EL (cell line): Measurements from ENCODE around the gene ADGRG2.

ENCODE experiments used
- DNase-seq: peaks from one replicate; pipeline ENCODE4 v3.0.0-alpha.2; 2016

ADGRG2 gene, protein sequence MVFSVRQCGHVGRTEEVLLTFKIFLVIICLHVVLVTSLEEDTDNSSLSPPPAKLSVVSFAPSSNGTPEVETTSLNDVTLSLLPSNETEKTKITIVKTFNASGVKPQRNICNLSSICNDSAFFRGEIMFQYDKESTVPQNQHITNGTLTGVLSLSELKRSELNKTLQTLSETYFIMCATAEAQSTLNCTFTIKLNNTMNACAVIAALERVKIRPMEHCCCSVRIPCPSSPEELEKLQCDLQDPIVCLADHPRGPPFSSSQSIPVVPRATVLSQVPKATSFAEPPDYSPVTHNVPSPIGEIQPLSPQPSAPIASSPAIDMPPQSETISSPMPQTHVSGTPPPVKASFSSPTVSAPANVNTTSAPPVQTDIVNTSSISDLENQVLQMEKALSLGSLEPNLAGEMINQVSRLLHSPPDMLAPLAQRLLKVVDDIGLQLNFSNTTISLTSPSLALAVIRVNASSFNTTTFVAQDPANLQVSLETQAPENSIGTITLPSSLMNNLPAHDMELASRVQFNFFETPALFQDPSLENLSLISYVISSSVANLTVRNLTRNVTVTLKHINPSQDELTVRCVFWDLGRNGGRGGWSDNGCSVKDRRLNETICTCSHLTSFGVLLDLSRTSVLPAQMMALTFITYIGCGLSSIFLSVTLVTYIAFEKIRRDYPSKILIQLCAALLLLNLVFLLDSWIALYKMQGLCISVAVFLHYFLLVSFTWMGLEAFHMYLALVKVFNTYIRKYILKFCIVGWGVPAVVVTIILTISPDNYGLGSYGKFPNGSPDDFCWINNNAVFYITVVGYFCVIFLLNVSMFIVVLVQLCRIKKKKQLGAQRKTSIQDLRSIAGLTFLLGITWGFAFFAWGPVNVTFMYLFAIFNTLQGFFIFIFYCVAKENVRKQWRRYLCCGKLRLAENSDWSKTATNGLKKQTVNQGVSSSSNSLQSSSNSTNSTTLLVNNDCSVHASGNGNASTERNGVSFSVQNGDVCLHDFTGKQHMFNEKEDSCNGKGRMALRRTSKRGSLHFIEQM

DNA sequence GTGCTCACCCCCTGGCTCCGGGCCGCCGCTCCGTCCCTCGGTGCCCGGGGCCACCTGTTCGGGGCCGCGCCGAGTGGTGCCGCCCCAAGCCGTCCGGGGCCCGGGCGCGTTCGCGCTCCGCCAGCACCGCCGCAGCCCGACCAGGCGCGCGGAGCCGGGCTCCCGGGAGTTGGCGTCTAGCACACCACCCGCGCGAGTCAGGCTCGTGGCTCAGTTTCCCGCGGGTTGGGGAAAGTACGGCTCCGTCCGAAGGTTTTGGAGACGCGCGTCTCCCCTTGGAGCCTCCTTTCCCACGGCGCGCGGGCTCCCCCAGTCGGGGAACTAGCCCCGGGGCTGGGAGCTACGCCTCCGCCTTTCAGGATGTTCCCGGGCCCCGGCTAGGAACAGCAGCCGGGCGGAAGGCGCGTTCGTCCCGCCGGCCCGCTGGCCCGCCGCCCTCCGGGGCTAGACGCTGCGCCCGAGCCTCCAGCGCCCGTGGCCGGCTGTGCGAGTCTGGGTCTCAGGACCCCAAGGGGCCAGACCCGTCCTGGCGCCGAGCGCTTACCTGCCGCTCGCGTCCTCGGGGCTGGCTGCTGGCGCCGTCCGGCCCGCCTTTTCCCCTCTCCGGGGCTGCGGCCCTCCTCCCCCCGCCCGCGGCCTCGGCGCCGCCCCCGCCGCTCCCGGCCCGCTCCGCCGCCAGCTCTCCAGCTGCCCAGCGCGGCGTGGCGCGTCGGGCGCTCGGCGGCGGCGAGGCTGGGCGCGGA lies at the start of gene ADGRG2:
Gene ADGRG2, minus strand, starts transcription at position 571 of the 743 bp plus-strand sequence. CDS start 53,634 bp downstream, outside the sequence.
- peak; percentile 21 for DNase-seq

- no peak for DNase-seq
These were observed 46.3 kb upstream of the ADGRG2 start for GRCh38 chrX:19168609-19169008.

- no peak for DNase-seq
These were observed 40.6 kb upstream of the ADGRG2 start for GRCh38 chrX:19162851-19163250.

- DNase-seq, result no peak
These were observed 33.9 kb upstream of the ADGRG2 start for GRCh38 chrX:19156186-19156585.

GRCh38 chrX:19152762-19153161 lies 30.5 kb upstream of the ADGRG2 start:
- DNase-seq, result no peak

GRCh38 chrX:19137067-19137466 lies 14.8 kb upstream of the ADGRG2 start:
- no peak for DNase-seq

DNA sequence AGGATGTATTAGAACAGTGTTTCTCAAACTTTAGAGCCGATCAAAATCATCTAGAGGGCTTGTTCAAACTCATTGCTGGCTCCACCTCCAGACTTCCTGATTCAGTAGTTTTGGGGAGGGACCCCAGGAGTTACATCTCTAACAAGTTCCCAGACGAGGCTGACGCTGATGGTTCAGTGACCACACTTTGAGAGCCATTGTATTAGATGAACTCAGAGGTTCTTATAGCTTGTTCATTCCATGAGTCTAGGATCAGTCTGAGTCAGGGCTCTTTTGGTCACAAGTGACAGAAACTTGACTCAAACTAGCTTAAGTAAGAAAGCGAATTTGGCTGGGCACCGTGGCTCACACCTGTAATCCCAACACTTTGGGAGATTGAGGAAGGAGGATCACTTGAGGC lies 11.5 kb upstream of the ADGRG2 start:
- no peak for DNase-seq

DNA sequence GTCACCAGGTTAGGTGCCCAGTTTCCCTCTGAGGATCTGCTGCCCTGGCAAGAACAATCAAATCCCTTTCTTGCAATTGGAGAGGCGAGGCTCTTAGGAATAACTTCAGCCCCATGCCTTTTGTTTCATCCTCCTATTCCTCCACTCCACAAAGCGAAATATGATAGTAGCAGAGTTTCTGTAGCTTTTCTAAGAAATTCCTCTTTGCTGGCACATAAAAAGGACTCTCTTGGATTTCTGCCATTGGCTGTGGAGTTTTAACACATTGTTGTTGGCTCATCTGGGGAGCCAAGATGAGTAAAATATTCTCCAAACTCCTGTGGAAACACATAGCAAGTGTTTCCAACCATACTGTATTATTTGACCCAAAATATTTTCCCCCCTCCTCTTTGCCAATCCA lies 11.0 kb upstream of the ADGRG2 start:
- DNase-seq, result no peak

DNA sequence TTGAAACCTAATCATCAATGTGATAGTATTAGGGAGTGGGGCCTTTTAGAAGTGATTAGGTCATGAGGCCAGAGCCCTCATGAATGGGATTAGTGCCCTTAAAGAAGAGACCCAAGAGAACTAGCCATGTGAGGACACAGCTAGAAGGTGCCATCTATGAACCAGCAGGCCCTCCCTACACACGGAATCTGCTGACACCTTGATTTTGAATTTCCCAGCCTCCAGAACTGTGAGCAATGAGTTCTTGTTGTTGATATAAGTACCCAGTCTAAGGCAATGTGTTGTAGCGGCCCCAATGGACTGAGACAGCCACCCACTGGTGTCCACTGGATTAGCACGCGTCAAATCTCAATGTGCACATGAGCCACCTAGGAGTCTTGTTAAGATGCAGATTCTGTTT lies 8.4 kb upstream of the ADGRG2 start:
- DNase-seq, result no peak

GRCh38 chrX:19129694-19130093 lies 7.4 kb upstream of the ADGRG2 start:
- no peak for DNase-seq

DNA sequence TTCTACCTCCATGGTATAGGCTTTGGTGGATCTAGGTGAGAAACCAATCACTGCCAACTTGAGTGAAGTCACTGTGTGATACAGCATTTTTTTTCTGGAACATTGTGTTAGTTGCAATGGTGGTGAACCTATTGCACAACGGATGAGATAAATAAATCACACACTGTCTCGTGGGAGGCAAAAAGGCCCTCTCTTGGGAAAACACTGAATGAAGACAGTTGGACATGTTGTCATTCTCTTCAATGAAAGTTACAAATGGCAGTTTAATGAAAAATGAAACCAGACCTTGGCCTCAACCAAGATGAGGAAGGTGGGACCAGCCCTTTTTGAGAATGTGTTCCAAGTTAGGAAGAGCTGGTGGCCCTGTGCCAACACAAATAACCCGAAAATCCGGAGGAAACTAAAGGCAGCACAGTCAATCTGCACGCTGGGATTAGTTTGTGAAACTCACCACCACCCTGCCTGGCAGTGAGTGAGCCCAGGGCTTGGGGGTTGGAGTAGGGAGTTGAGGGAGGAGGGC lies 5.4 kb upstream of the ADGRG2 start:
- DNase-seq, result no peak

DNA sequence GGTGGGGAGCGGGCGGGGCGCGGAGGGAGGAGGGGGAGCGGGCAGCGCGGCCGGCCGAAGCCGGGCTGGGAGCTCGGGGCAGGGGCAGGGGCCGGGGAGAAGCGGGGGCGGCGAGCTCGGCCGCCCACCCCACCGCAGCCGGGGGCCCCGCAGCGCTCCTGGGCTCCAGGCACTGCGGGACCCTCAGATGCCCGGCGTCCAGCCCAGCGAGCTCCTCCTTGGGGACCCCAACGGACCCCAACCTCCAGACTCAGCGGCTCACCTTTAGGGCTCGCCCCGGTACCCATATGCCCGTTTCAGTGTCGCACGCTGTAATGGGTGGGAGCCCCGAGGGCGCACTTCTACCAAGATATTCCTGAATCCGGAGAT lies 357 bp upstream of the ADGRG2 start:
- DNase-seq, result no peak

DNA sequence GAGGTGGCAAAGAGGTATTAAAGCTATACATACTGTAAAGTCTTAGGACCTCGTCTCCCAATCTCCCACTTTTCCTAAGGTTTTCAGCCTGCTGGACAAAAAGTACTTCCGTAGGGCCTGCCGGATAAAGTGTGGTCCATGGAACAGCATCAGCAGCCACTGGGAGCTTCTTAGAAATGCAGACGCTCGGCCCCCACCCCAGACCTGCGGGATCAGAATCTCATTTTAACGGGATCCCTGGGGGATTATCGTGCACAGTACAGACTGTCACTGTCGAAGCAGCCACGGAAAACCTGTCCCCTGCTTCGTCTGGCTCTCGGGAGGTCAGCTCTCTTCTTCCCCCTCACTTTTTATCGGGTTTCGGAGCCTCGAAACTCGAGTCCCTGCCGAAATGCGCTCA lies 802 bp downstream of the ADGRG2 start:
- no peak for DNase-seq

DNA sequence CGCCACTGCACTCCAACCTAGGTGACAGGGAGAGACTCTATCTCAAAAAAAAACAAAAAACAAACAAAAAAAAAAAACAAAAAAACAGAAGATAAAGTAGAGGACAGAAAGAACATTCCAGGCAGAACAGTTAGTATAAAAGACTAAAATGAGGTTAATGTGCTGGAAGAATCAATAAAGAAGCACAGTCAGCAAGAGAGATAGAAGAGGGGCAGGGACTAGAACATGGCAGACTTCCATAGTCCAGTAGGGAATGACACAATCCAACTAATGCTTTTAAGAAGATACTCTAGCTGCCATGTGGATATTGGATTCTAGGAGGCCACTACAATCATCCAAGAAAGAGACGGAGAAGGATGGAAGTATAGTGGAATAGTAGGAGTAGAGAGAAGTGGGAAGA lies 11.6 kb downstream of the ADGRG2 start:
- no peak for DNase-seq

- no peak for DNase-seq
These were observed 15.2 kb downstream of the ADGRG2 start for GRCh38 chrX:19107035-19107434.

DNA sequence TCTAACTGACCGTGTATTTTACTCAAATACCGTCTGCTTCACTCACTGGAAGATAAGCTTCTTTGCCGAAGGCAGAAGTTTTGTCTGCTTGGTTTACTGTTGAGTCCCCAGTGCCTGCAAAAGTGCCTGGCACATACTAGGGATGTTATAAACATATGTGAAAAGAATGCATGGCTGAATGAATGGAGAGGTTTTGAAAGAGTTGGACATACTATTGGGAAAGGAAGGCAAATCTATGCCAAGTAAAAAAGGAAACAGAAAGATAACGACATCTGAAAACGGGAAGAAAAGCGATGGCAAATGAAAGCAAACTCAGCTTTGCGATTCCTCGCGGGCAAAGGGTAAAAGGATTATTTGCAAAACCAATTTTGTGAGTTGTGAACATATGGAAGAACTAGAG lies 21.7 kb downstream of the ADGRG2 start:
- DNase-seq, result no peak

- DNase-seq, result no peak
These were observed 24.6 kb downstream of the ADGRG2 start for GRCh38 chrX:19097553-19098283.

GRCh38 chrX:19096586-19096985 lies 25.7 kb downstream of the ADGRG2 start:
- no peak for DNase-seq

- no peak for DNase-seq
These were observed 27.6 kb downstream of the ADGRG2 start for GRCh38 chrX:19094654-19095053.

- DNase-seq, result no peak
These were observed 30.7 kb downstream of the ADGRG2 start for GRCh38 chrX:19091596-19091995.

GRCh38 chrX:19089555-19090040 lies 32.7 kb downstream of the ADGRG2 start:
- DNase-seq, result no peak
